Uterus (tissue), 2 donors: Measurements from ENCODE around the gene TBC1D1.

Source experiments
- POLR2A ChIP-seq, 2 donors: fragments of 450-650 bp; IDR thresholded peaks; one replicate each; pipeline ENCODE4 v1.6.1; 2016; ENCODE audit warnings: antibody characterized with exemption in 2 of 2, mild to moderate bottlenecking in 1 of 2, moderate library complexity in 1 of 2
- TF ChIP-seq, protein P1 (sequence below), 4 experiments: fragments of 200-600 bp in 2 of 4; fragments of 450-650 bp in 2 of 4; sonication (generic) in 2 of 4; IDR thresholded peaks; one replicate each; pipeline ENCODE4 v1.5.1; 2016 to 2019; ENCODE audit warnings: antibody characterized with exemption in 4 of 4, mild to moderate bottlenecking in 2 of 4, moderate library complexity in 1 of 4

- TF ChIP-seq, protein P1, sequence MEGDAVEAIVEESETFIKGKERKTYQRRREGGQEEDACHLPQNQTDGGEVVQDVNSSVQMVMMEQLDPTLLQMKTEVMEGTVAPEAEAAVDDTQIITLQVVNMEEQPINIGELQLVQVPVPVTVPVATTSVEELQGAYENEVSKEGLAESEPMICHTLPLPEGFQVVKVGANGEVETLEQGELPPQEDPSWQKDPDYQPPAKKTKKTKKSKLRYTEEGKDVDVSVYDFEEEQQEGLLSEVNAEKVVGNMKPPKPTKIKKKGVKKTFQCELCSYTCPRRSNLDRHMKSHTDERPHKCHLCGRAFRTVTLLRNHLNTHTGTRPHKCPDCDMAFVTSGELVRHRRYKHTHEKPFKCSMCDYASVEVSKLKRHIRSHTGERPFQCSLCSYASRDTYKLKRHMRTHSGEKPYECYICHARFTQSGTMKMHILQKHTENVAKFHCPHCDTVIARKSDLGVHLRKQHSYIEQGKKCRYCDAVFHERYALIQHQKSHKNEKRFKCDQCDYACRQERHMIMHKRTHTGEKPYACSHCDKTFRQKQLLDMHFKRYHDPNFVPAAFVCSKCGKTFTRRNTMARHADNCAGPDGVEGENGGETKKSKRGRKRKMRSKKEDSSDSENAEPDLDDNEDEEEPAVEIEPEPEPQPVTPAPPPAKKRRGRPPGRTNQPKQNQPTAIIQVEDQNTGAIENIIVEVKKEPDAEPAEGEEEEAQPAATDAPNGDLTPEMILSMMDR (IDR thresholded peaks at IDR 0.05): no peak
- no peak for TF ChIP-seq POLR2A (IDR thresholded peaks at IDR 0.05)
These were observed 113.2 kb downstream of the TBC1D1 start for GRCh38 chr4:38004062-38004461.
